DND-41 (cell line): ENCODE data around the gene EPHB1.

Source experiments
- ATAC-seq: fragments of 200-7000 bp; cut with Tn5 transposase; 3 replicates; pipeline ENCODE4 v1.9.1; 2021; ENCODE audit warnings: low read depth; ENCODE audit not compliant: insufficient read depth
- DNase-seq: peaks from one replicate; pipeline ENCODE4 v3.0.0-alpha.2; 2020
- H2AFZ ChIP-seq: 2 replicates; pipeline ENCODE4 v1.6.0; 2012; ENCODE audit warnings: low read depth, low read length
- H3K27ac ChIP-seq: 2 replicates; pipeline ENCODE4 v1.5.1; 2012; ENCODE audit warnings: low read length, inconsistent platforms
- H3K27me3 ChIP-seq: fragments of 200-600 bp; sonication (generic); 2 replicates; pipeline ENCODE4 v1.6.0; 2012; ENCODE audit warnings: low read length, mild to moderate bottlenecking, inconsistent platforms; ENCODE audit not compliant: insufficient read depth, poor library complexity
- H3K36me3 ChIP-seq: 2 replicates; pipeline ENCODE4 v1.5.1; 2012; ENCODE audit warnings: low read length, inconsistent platforms; ENCODE audit not compliant: insufficient read depth
- H3K4me1 ChIP-seq: 2 replicates; pipeline ENCODE4 v1.5.1; 2012; ENCODE audit warnings: mild to moderate bottlenecking, low read length; ENCODE audit not compliant: insufficient read depth
- H3K4me2 ChIP-seq: 2 replicates; pipeline ENCODE4 v1.6.0; 2012; ENCODE audit warnings: mild to moderate bottlenecking, moderate library complexity, low read length, inconsistent platforms; ENCODE audit not compliant: insufficient read depth
- H3K4me3 ChIP-seq, 2 experiments: fragments of 200-600 bp in 1 of 2; shearing (Covaris generic) in 1 of 2; 2 replicates each; pipeline ENCODE4 v1.5.1; 2012 to 2016; ENCODE audit warnings: inconsistent platforms in 2 of 2, low read length in 2 of 2, mild to moderate bottlenecking in 2 of 2, low read depth in 1 of 2, moderate library complexity in 1 of 2
- H3K79me2 ChIP-seq: 2 replicates; pipeline ENCODE4 v1.6.0; 2012; ENCODE audit warnings: low read length, inconsistent platforms; ENCODE audit not compliant: insufficient read depth
- H3K9ac ChIP-seq: 2 replicates; pipeline ENCODE4 v1.6.0; 2012; ENCODE audit warnings: low read depth, mild to moderate bottlenecking, inconsistent platforms, low read length, moderate library complexity
- H3K9me3 ChIP-seq: 2 replicates; pipeline ENCODE4 v1.5.1; 2012; ENCODE audit warnings: low read length, moderate library complexity, mild to moderate bottlenecking, inconsistent platforms; ENCODE audit not compliant: insufficient read depth, severe bottlenecking
- H4K20me1 ChIP-seq: 2 replicates; pipeline ENCODE4 v1.6.0; 2012; ENCODE audit warnings: low read length; ENCODE audit not compliant: insufficient read depth
- CTCF ChIP-seq: IDR thresholded peaks from 2 replicates; pipeline ENCODE4 v1.5.1; 2012; ENCODE audit warnings: borderline replicate concordance, low read length, moderate library complexity, mild to moderate bottlenecking; ENCODE audit not compliant: poor library complexity, severe bottlenecking; ENCODE audit errors: extremely low read depth
- EZH2 ChIP-seq: IDR thresholded peaks from 3 replicates; pipeline ENCODE4 v1.6.1; 2012; ENCODE audit warnings: borderline replicate concordance, low read depth, mild to moderate bottlenecking, moderate library complexity, low read length, inconsistent platforms; ENCODE audit not compliant: severe bottlenecking

EPHB1 gene

DNA sequence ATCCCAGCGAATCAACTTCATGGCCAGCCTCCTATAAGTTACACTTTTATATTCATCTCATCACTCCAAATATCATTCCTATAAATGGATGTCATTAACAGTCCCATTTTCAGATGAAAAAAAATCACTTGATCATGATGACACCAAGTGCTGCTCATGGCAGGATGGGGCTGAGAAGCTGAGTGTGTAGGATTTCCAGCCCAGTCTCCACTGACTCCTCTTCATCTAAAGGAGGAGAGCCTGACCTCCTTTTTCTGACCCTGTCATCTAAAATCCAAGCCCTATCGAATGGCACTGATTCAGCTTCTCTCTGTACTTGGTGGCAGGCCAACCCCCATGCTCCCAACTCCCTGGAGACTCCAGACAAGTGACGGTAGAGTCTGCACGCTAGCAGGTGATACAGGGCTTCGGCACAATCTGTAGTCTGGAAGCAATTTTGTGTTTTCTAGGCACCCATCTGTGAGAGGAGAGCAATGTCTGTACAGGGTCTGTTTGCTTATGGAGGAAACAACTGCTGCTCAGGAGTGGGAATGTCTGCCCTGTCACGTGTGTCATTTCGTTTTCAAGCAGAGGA is 103.2 kb downstream of the EPHB1 start:
- no peaks in the 10 kb centered on the region for H3K27me3 ChIP-seq
- no peak overlapping the region for H3K4me2 ChIP-seq
- ATAC-seq (no peak), DNase-seq (no peak)
- peaks cover 39% of the 10 kb centered on the region for H3K4me1 ChIP-seq
- no peaks in the 10 kb centered on the region for H3K9me3 ChIP-seq
- H3K27ac ChIP-seq, result no peak overlapping the region
- H3K36me3 ChIP-seq, result no peaks in the 10 kb centered on the region
- H3K9ac ChIP-seq, result no peak overlapping the region
- H3K4me3 ChIP-seq, result no peak overlapping the region
- no peaks in the 10 kb centered on the region for H3K79me2 ChIP-seq
- TF ChIP-seq EZH2, result no peak
- no peak for TF ChIP-seq CTCF
- H4K20me1 ChIP-seq, result no peaks in the 10 kb centered on the region
- H2AFZ ChIP-seq, result no peak overlapping the region

GRCh38 chr3:134899786-134900185 is 104.7 kb downstream of the EPHB1 start:
- no peak for DNase-seq
- H3K79me2 ChIP-seq, result no peaks in the 10 kb centered on the region
- TF ChIP-seq CTCF, result no peak
- no peak for TF ChIP-seq EZH2
- H3K9ac ChIP-seq, result no peak overlapping the region
- H3K36me3 ChIP-seq, result no peaks in the 10 kb centered on the region
- no peaks in the 10 kb centered on the region for H4K20me1 ChIP-seq
- H3K4me2 ChIP-seq, result no peak overlapping the region
- no peaks in the 10 kb centered on the region for H3K9me3 ChIP-seq
- no peak for ATAC-seq
- no peak overlapping the region for H3K27ac ChIP-seq
- H3K27me3 ChIP-seq, result no peaks in the 10 kb centered on the region
- peaks cover 41% of the 10 kb centered on the region for H3K4me1 ChIP-seq
- H3K4me3 ChIP-seq, result no peak overlapping the region
- H2AFZ ChIP-seq, result no peak overlapping the region

GRCh38 chr3:134900482-134900881 is 105.4 kb downstream of the EPHB1 start:
- no peaks in the 10 kb centered on the region for H4K20me1 ChIP-seq
- H3K9me3 ChIP-seq, result no peaks in the 10 kb centered on the region
- H2AFZ ChIP-seq, result no peak overlapping the region
- no peaks in the 10 kb centered on the region for H3K36me3 ChIP-seq
- H3K79me2 ChIP-seq, result no peaks in the 10 kb centered on the region
- no peak overlapping the region for H3K4me2 ChIP-seq
- no peak overlapping the region for H3K4me3 ChIP-seq
- ATAC-seq, result no peak
- peaks cover 41% of the 10 kb centered on the region for H3K4me1 ChIP-seq
- no peak for DNase-seq
- no peak for TF ChIP-seq CTCF
- TF ChIP-seq EZH2, result no peak
- no peaks in the 10 kb centered on the region for H3K27me3 ChIP-seq
- no peak overlapping the region for H3K27ac ChIP-seq
- H3K9ac ChIP-seq, result no peak overlapping the region

- no peaks in the 10 kb centered on the region for H3K36me3 ChIP-seq
- H3K4me1 ChIP-seq, result peaks cover 46% of the 10 kb centered on the region
- TF ChIP-seq EZH2 (no peak), CTCF (no peak)
- no peak for DNase-seq
- no peaks in the 10 kb centered on the region for H3K27me3 ChIP-seq
- no peak overlapping the region for H3K9ac ChIP-seq
- ATAC-seq, result no peak
- H2AFZ ChIP-seq, result no peak overlapping the region
- H3K79me2 ChIP-seq, result no peaks in the 10 kb centered on the region
- no peak overlapping the region for H3K4me3 ChIP-seq
- no peak overlapping the region for H3K4me2 ChIP-seq
- no peaks in the 10 kb centered on the region for H3K9me3 ChIP-seq
- no peaks in the 10 kb centered on the region for H4K20me1 ChIP-seq
- no peak overlapping the region; the same call in 1 of the 2 replicates for H3K27ac ChIP-seq
These were observed 106.4 kb downstream of the EPHB1 start for GRCh38 chr3:134901461-134901860.
